ENCODE data around the gene KRTAP19-6. TPM values are rescaled to one million over a fixed set of nuclear protein-coding genes. Genes with fewer than 3 reads are reported as not detected.

The KRTAP19-6 gene
- total RNA-seq, result not detected in 2 replicates

DNA sequence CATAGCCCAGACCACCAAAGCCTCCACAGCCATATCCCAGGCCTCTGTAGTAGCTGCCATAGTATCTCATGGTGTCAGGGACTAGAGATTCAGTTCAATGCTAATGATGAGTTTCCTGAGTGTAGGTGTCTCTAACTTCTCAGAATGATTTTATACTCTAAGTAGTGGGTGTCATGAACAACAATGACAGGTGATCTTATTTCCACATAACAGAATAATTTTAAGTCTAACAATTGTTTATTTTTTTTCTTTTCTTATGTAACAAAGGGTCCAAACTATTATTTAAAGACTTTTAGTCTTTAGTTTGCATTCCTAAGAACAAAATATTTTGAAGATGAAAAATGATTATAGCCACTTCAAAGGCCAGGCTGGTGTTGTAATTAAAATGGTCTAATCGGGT lies at the start of gene KRTAP19-6:
KRTAP19-6 (minus strand) TSS at position 101 of the 400 bp plus-strand sequence; CDS start at position 70, 31 bp downstream.
- DNase-seq (ENCODE audit: low read depth), result no peak
- no peak within 1 kb of the TSS for H3K4me3 ChIP-seq (ENCODE audit: low read depth, low read length)
- no peak for TF ChIP-seq CTCF (IDR thresholded peaks at IDR 0.05; ENCODE audit: insufficient read depth, low read depth, low read length)

DNA sequence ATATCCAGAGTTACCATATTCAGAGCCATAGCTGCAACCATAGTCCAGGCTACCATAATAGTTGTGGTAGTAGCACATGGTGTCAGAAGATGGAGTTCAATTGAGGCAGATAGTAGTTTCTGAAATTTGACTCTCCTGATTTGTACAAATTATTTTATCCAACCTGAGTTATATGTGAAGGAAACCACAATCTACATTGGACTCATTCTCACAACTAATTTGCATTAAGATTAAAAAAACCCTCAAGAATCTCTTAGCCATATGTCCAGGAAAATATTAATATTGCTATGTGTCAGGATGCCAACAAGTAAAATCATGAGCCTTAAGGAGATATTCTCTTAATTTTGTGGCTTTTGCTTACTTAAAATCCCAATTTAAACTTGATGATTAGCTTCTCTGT lies 48.6 kb upstream of the KRTAP19-6 start, which contains the start of gene KRTAP22-2:
KRTAP22-2 (minus strand) TSS at position 101 of the 400 bp plus-strand sequence.
- no peak for TF ChIP-seq CTCF (IDR thresholded peaks at IDR 0.05; ENCODE audit: insufficient read depth, low read depth, low read length)
- H3K4me3 ChIP-seq (ENCODE audit: low read depth, low read length), result no peak within 1 kb of the TSS
- DNase-seq (ENCODE audit: low read depth), result no peak

DNA sequence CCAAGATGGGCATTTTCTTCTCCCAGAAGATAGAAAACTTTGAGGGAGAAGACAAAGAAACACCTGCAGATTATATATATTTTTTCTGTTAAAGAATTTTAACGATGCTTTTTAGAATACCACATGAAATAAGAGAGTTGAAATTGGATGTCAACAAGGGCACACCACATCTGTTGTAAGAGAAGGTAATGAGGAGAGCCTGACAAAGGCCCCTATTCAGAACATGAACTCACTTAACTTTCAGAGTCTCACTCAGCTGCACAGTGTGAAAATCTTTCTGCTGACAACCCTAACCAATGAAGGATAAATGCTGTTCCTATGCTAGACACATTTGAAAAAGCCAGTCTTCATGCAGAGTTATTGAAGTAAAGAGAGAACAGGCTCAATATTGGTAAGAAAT lies 41.2 kb upstream of the KRTAP19-6 start:
- no peak for TF ChIP-seq CTCF (IDR thresholded peaks at IDR 0.05; ENCODE audit: insufficient read depth, low read depth, low read length)
- H3K4me3 ChIP-seq (ENCODE audit: low read depth, low read length), result no peak overlapping the region
- DNase-seq (ENCODE audit: low read depth), result no peak

DNA sequence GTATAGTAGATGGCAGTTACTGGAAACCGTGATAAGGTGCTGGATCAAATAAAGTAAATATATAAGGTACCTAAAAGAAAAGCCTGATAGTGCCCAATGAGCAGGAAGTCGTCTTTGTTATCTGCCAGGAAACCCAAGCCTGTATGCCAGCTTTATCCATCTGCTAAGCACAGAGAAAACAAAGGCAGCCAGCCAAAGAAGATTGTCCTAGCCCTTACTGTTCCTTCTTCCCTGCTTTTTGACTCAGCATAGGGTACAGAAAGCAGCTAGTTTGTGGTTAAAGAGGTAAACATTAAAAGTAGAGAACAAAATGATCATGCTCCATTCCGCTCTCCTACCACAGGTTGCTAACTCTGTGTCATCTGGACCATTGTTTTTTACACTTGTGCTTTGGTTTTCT lies 38.5 kb upstream of the KRTAP19-6 start:
- DNase-seq (ENCODE audit: low read depth), result no peak
- TF ChIP-seq CTCF (IDR thresholded peaks at IDR 0.05; ENCODE audit: insufficient read depth, low read depth, low read length), result no peak
- H3K4me3 ChIP-seq (ENCODE audit: low read depth, low read length), result no peak overlapping the region

DNA sequence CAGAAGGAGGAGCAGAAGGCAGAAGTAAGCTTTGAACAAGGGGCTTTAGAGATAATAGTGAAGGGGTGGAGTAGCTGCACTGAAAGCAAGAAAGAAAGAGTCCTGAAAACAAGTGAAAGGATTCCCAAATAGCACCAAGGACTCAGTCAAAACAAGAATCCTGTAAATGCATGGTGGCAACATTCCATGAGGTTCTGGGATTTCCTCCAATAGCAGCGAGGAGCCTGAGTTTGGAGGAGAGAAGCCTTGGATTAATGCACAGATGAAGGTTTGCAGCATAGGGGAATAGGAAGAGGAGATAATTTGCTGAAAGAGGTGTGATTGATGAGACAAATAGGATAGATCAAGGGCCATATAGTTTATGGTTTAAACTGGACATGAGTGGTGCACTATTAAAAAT lies 37.7 kb upstream of the KRTAP19-6 start:
- DNase-seq (ENCODE audit: low read depth), result no peak
- no peak overlapping the region for H3K4me3 ChIP-seq (ENCODE audit: low read depth, low read length)
- TF ChIP-seq CTCF (IDR thresholded peaks at IDR 0.05; ENCODE audit: insufficient read depth, low read depth, low read length), result no peak

DNA sequence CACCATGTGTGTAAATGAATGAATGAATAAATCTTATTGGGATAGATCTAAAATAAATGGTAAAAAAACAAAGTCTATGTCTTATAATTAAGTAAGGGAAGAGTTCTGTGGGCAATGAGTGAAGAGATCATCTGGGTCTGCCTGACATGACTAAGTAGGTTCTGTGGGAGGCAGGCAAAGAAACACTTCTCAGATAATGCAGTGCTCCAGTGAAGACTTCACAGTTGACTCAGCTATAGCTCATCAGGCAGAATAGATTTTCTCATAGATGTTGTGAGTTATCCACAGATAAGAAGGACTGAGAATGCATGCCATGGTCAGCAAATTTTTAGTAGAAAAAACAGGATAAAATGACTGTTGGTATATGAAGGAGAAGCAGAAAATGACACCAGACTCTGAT lies 36.1 kb upstream of the KRTAP19-6 start:
- no peak for TF ChIP-seq CTCF (IDR thresholded peaks at IDR 0.05; ENCODE audit: insufficient read depth, low read depth, low read length)
- no peak for DNase-seq (ENCODE audit: low read depth)
- no peak overlapping the region for H3K4me3 ChIP-seq (ENCODE audit: low read depth, low read length)

DNA sequence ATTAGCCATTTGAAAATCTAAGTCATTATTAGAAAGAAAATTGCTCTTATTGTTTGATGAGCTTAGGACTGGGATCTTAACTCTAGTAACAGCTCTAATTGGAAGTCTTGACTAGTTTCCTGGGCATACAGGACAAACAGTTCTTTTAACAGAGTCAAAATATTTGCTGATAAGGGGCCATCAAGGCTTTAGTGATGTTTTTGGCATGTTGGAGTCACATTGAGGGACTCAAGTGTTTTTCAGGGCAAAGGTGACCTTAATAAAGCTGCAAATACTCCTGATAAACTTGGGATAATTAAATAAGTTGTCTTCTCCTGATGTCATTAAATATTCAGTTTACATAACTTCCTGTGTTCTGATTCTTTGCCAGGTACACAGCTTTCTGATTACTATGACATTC lies 26.0 kb upstream of the KRTAP19-6 start:
- DNase-seq (ENCODE audit: low read depth), result no peak
- no peak for TF ChIP-seq CTCF (IDR thresholded peaks at IDR 0.05; ENCODE audit: insufficient read depth, low read depth, low read length)
- H3K4me3 ChIP-seq (ENCODE audit: low read depth, low read length), result no peak overlapping the region
